PC-9 (cell line): ENCODE measurements around the gene ACSM3. TPM values are rescaled to one million over a fixed set of nuclear protein-coding genes. Genes with fewer than 3 reads are reported as not detected.

Source experiments
- BruUV-seq: library from RNA; stranded (reverse); fragments of 400-500 nt; replicated peaks from 2 replicates; lab custom pipeline; 2021; lab: Mats Ljungman, UMichigan
- CTCF ChIA-PET: fragments of 300-600 bp; sonication (Branson Sonifier 250); formaldehyde crosslinking; loops from one replicate; lab custom pipeline; 2022; ENCODE audit warnings: antibody characterized with exemption; lab: Charles Lee
- POLR2A ChIA-PET: fragments of 300-600 bp; sonication (Branson Sonifier 250); formaldehyde crosslinking; loops from one replicate; lab custom pipeline; 2022; ENCODE audit warnings: antibody characterized with exemption; ENCODE audit not compliant: unreplicated experiment; lab: Charles Lee
- DNase-seq, 2 experiments: peaks; one replicate each; pipeline versions ENCODE4 v3.0.0 to v3.0.0-alpha.2; 2015 to 2022; ENCODE audit warnings: mixed read lengths in 1 of 2
- H2AFZ ChIP-seq: fragments of 200-600 bp; sonication (generic); 2 replicates; pipeline ENCODE4 v1.8.1; 2017; ENCODE audit warnings: antibody characterized with exemption
- H3F3A ChIP-seq: fragments of 200-600 bp; sonication (generic); 2 replicates; pipeline ENCODE4 v1.8.1; 2017; ENCODE audit warnings: antibody characterized with exemption, mild to moderate bottlenecking, low read depth; ENCODE audit not compliant: insufficient read depth
- H3K27ac ChIP-seq: fragments of 200-600 bp; sonication (generic); 2 replicates; pipeline ENCODE4 v1.6.1; 2016; ENCODE audit warnings: mixed run types
- H3K27me3 ChIP-seq: fragments of 200-600 bp; sonication (generic); 2 replicates; pipeline ENCODE4 v1.6.1; 2016; ENCODE audit warnings: low read depth, mixed run types; ENCODE audit not compliant: insufficient read depth
- H3K36me3 ChIP-seq: fragments of 200-600 bp; sonication (generic); 2 replicates; pipeline ENCODE4 v1.6.1; 2016; ENCODE audit warnings: low read depth, mixed run types
- H3K4me1 ChIP-seq: fragments of 200-600 bp; sonication (generic); replicated peaks from 2 replicates; pipeline ENCODE4 v1.6.1; 2016; ENCODE audit warnings: mixed run types; ENCODE audit not compliant: insufficient read depth
- H3K4me2 ChIP-seq: fragments of 200-600 bp; sonication (generic); 2 replicates; pipeline ENCODE4 v1.6.1; 2017; ENCODE audit warnings: mixed run types
- H3K4me3 ChIP-seq: fragments of 200-600 bp; sonication (generic); 2 replicates; pipeline ENCODE4 v1.6.1; 2016; ENCODE audit warnings: mixed run types
- H3K79me2 ChIP-seq: fragments of 200-600 bp; sonication (generic); 2 replicates; pipeline ENCODE4 v1.6.1; 2017; ENCODE audit warnings: low read depth, mixed run types
- H3K9me2 ChIP-seq: fragments of 200-600 bp; sonication (generic); 2 replicates; pipeline ENCODE4 v1.8.1; 2017; ENCODE audit warnings: mild to moderate bottlenecking; ENCODE audit not compliant: insufficient read depth
- H3K9me3 ChIP-seq: fragments of 200-600 bp; sonication (generic); 2 replicates; pipeline ENCODE4 v1.8.1; 2016; ENCODE audit warnings: low read depth; ENCODE audit not compliant: insufficient read depth
- H4K20me1 ChIP-seq: fragments of 200-600 bp; sonication (generic); 2 replicates; pipeline ENCODE4 v1.8.1; 2017; ENCODE audit not compliant: insufficient read depth
- CTCF ChIP-seq: fragments of 200-600 bp; sonication (generic); conservative IDR thresholded peaks from 2 replicates; pipeline ENCODE4 v1.6.1; 2017; ENCODE audit warnings: mixed run types, antibody characterized with exemption, mild to moderate bottlenecking, moderate library complexity
- EZH2 ChIP-seq: fragments of 200-600 bp; sonication (generic); IDR thresholded peaks from 2 replicates; pipeline ENCODE4 v1.8.0; 2017; ENCODE audit warnings: antibody characterized with exemption, low read depth
- intact Hi-C: fragments of 100-400 bp; cut with micrococcal nuclease; formaldehyde crosslinking; loops from one replicate; pipeline ENCODE4 v1.10.0; 2022; ENCODE audit not compliant: unreplicated experiment
- total RNA-seq: library from RNA; stranded (reverse); gene quantifications from 2 replicates; pipeline ENCODE4 v1.2.3, GENCODE V29; 2021

The ACSM3 gene
- total RNA-seq, 1 experiment from 2014 or later: 2.4 TPM

DNA sequence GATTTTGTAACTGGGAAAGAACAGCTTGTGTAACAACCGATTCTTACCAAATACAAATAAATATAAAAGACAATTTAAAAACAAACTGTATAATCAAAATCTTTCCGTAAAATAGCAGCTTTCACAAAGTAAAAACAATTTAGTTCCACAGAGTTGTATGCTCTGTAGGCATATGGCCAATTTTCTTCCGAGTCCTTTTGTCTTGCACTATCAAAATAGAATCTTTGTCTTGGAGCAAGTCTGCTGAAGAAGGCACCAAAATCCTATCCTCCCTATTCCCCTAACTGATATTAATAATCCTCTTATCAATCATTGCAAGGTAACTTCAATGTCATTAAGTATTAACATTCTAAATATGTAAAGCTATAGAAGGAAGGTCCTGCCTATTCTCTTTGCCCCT is 29.8 kb upstream of the ACSM3 start:
- Histone ChIP-seq H3K9me3 (no peaks in the 10 kb centered on the region), H3K36me3 (peaks cover 34% of the 10 kb centered on the region), H3K4me1 (no peaks in the 10 kb centered on the region), H3K79me2 (peaks cover 14% of the 10 kb centered on the region), H3K27ac (no peak overlapping the region), H3K27me3 (no peaks in the 10 kb centered on the region), H3F3A (peaks cover 22% of the 10 kb centered on the region; the same call in 1 of the 2 replicates), H2AFZ (no peak overlapping the region), H3K4me2 (no peak overlapping the region), H4K20me1 (peaks cover 22% of the 10 kb centered on the region), H3K4me3 (no peak overlapping the region), H3K9me2 (no peaks in the 10 kb centered on the region)
- ChIA-PET CTCF (no interaction called here), POLR2A (interaction anchor here (0.6 to 0.7 kb wide), 2 partner anchors 73 to 171 kb away, joined by 6 to 12 read pairs; no protein-coding TSS in a partner anchor)
- TF ChIP-seq CTCF: no peak
- DNase-seq: no peak
- intact Hi-C loops: no loop called here
- no TSS peak for BruUV-seq

DNA sequence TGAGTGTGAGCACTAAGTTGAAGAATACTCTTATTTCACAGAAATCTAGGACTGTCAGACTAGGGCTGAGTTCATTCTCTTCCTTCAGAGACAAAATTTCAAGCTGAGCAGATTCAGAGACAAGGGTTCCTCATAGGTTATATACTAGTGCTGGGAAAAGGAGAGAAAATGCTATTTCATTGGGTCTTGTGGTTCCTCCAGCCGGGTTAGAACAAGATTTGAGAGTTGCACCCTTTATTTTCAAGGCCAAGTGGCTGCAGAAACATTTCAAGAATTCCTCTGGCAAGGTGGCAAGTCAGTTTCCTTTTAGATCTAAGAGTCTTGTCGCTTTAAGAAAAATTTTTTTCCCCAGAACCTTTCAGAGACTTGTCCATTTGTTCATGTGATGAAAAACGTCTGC is 29.0 kb upstream of the ACSM3 start:
- H3K9me3 ChIP-seq: no peaks in the 10 kb centered on the region
- no peak overlapping the region for H3K4me3 ChIP-seq
- POLR2A ChIA-PET: interaction anchor here (0.6 kb wide), 1 partner anchor 170 kb away, joined by 6 read pairs; no protein-coding TSS in a partner anchor
- no peaks in the 10 kb centered on the region for H3K27me3 ChIP-seq
- intact Hi-C loops: no loop called here
- BruUV-seq: no TSS peak
- peaks cover 27% of the 10 kb centered on the region for H4K20me1 ChIP-seq
- no peaks in the 10 kb centered on the region for H3K9me2 ChIP-seq
- TF ChIP-seq EZH2 (no peak), CTCF (no peak)
- H3K4me1 ChIP-seq: no peaks in the 10 kb centered on the region; the same call in 1 of the 2 replicates
- H3K4me2 ChIP-seq: no peak overlapping the region
- no peak overlapping the region for H2AFZ ChIP-seq
- no peak overlapping the region for H3K27ac ChIP-seq
- CTCF ChIA-PET: no interaction called here
- no peak for DNase-seq
- peaks cover 34% of the 10 kb centered on the region for H3K36me3 ChIP-seq
- peaks cover 22% of the 10 kb centered on the region; the same call in 1 of the 2 replicates for H3F3A ChIP-seq
- peaks cover 21% of the 10 kb centered on the region for H3K79me2 ChIP-seq

DNA sequence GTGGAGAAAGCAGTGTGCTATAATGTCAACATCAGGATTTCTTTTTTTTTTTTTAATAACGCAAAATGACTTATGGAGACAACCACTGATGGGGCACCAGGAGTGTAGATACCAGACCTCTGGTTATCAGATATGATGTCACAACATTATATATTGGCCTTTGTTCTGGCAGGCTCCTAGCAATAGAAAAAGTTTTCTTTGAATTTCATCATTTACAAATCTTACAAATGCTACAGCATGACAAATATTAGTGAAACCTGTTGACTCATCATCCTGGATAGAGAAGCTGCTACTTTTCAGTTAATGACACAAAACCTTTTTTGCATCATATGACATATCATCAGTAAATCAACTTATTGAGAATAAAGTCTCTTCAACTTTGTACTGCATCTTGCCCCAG is 28.3 kb upstream of the ACSM3 start:
- TF ChIP-seq CTCF (no peak), EZH2 (no peak)
- H3K27me3 ChIP-seq: no peaks in the 10 kb centered on the region
- H3K4me2 ChIP-seq: no peak overlapping the region
- intact Hi-C loops: no loop called here
- H3K79me2 ChIP-seq: peaks cover 28% of the 10 kb centered on the region
- ChIA-PET CTCF (no interaction called here), POLR2A (no interaction called here)
- DNase-seq: no peak
- H3K9me3 ChIP-seq: no peaks in the 10 kb centered on the region
- H4K20me1 ChIP-seq: peaks cover 34% of the 10 kb centered on the region
- BruUV-seq: no TSS peak
- H3F3A ChIP-seq: peaks cover 22% of the 10 kb centered on the region; the same call in 1 of the 2 replicates
- H3K4me3 ChIP-seq: no peak overlapping the region
- no peaks in the 10 kb centered on the region for H3K9me2 ChIP-seq
- peaks cover 34% of the 10 kb centered on the region for H3K36me3 ChIP-seq
- H3K27ac ChIP-seq: no peak overlapping the region
- peaks cover 7% of the 10 kb centered on the region; the same call in 1 of the 2 replicates for H3K4me1 ChIP-seq
- no peak overlapping the region for H2AFZ ChIP-seq
